Measurements from ENCODE around the gene TMEFF2.

The TMEFF2 gene

GRCh38 chr2:192013211-192013610 is 181.5 kb downstream of the TMEFF2 start:
- Histone ChIP-seq H3K9me3 (no peaks in the 10 kb centered on the region), H3K4me1 (no peaks in the 10 kb centered on the region), H3K27ac (no peak overlapping the region), H3K36me3 (no peaks in the 10 kb centered on the region), H3K4me3 (no peak overlapping the region), H3K27me3 (no peaks in the 10 kb centered on the region)
- no peak for TF ChIP-seq CTCF (IDR thresholded peaks at IDR 0.05)
- DNase-seq, result no peak
- intact Hi-C loops (cut with DNase I; ENCODE audit: low total_unique reads), result no loop called here

DNA sequence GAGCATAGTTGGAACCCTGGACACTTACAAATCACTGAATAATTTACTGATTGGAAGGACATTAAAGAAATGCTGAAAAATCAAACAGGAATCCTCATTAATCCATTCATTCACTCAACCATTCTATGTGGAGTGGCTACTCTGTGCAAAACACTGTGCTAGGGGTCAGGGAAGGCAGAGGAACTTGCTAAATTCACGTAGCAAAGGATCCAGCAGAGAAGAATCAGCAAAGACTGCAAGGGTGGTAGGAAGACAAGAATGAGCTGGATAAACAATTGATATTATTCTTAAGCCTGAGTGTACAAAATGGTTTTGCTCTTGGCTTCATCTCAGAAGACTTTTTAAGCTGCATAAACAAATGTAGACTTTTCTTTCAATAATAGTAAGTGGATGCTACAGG is 183.5 kb downstream of the TMEFF2 start:
- Histone ChIP-seq H3K27me3 (no peaks in the 10 kb centered on the region), H3K27ac (no peak overlapping the region), H3K9me3 (no peaks in the 10 kb centered on the region), H3K4me3 (no peak overlapping the region), H3K36me3 (no peaks in the 10 kb centered on the region), H3K4me1 (no peaks in the 10 kb centered on the region)
- intact Hi-C loops (cut with DNase I; ENCODE audit: low total_unique reads), result no loop called here
- no peak for TF ChIP-seq CTCF (IDR thresholded peaks at IDR 0.05)
- no peak for DNase-seq

- intact Hi-C loops (cut with DNase I; ENCODE audit: low total_unique reads), result no loop called here
- TF ChIP-seq CTCF (IDR thresholded peaks at IDR 0.05), result no peak
These were observed 184.7 kb downstream of the TMEFF2 start for GRCh38 chr2:192010073-192010472.

DNA sequence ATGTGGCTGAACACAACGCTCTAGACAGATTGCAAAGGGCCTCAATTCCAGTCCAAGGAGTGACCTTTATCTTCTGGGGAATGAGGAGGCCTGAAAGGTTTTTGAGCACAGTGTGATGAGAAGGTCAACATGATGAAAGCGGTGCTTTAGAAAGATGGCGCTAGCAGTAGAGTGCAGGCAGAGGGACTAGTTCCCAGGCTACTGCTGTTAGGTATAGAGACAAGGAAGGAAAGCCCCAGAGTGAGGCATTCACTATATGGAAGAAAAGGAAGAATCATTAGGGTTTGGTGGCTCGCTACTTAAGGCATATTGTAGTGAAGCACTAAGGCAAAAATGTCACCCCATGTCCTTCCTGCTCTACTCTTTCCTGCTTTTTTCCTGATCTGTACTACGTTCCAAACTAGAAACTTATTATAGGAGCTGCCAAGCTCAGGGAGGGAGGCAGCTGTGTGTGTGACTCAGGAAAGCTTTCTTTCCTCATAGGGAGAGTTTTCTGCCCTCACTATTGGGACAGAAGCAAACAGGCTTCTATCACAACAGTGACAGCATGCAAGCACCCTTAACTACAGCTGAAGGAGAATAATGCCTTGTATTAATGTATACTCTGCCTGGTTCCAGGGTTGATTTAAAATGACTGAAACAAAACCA is 187.0 kb downstream of the TMEFF2 start:
- H3K9me3 ChIP-seq, result no peaks in the 10 kb centered on the region
- H3K27me3 ChIP-seq, result no peaks in the 10 kb centered on the region
- H3K27ac ChIP-seq, result no peak overlapping the region
- no peak overlapping the region for H3K4me3 ChIP-seq
- no peaks in the 10 kb centered on the region for H3K4me1 ChIP-seq
- no peak for TF ChIP-seq CTCF (IDR thresholded peaks at IDR 0.05)
- no peaks in the 10 kb centered on the region for H3K36me3 ChIP-seq
- no peak for DNase-seq
- intact Hi-C loops (cut with DNase I; ENCODE audit: low total_unique reads), result no loop called here

More at GRCh38 chr2:192010073-192010472, 184.7 kb downstream of the TMEFF2 start:
- Histone ChIP-seq H3K27me3 (no peaks in the 10 kb centered on the region), H3K4me3 (no peak overlapping the region), H3K4me1 (no peaks in the 10 kb centered on the region), H3K9me3 (no peaks in the 10 kb centered on the region), H3K27ac (no peak overlapping the region), H3K36me3 (no peaks in the 10 kb centered on the region)
- no peak for DNase-seq

DNA sequence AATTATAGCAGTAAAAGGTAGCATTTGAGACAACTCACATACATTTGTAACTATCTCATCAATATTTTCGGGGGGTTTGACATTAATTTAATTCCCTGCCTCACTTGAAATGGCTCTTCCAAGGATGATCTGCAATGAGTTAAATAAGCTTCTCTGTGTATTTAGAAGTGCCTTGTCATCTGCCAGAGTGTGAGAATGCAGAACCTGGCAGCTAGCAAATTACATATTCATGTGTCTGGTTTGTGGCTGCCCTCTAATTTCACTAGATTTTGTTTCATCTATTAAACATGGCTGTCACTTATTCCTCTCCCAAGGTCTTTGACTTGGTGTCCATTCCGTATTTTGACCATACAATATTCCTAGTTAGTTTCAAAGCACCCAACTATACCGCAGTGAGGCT is 189.5 kb downstream of the TMEFF2 start:
- no peak for DNase-seq
- no peak overlapping the region for H3K4me3 ChIP-seq
- H3K9me3 ChIP-seq, result no peaks in the 10 kb centered on the region
- no peaks in the 10 kb centered on the region for H3K4me1 ChIP-seq
- no peak for TF ChIP-seq CTCF (IDR thresholded peaks at IDR 0.05)
- no peaks in the 10 kb centered on the region for H3K36me3 ChIP-seq
- intact Hi-C loops (cut with DNase I; ENCODE audit: low total_unique reads), result no loop called here
- no peaks in the 10 kb centered on the region for H3K27me3 ChIP-seq
- no peak overlapping the region for H3K27ac ChIP-seq

All from tibial artery (tissue), 4 donors.